Measurements from ENCODE around the gene PDE4B.

The PDE4B gene

GRCh38 chr1:66207484-66207883 is 414.8 kb downstream of the PDE4B start:
- DNase-seq = peak; percentile 14

GRCh38 chr1:66208632-66209031 is 415.9 kb downstream of the PDE4B start:
- no peak for DNase-seq

- peak; percentile 15 for DNase-seq
These were observed 418.0 kb downstream of the PDE4B start for GRCh38 chr1:66210635-66211244.

- DNase-seq = no peak
These were observed 418.8 kb downstream of the PDE4B start for GRCh38 chr1:66211521-66211920.

- DNase-seq = no peak
These were observed 420.8 kb downstream of the PDE4B start for GRCh38 chr1:66213491-66213890.

- DNase-seq = no peak
These were observed 422.2 kb downstream of the PDE4B start for GRCh38 chr1:66214901-66215300.

GRCh38 chr1:66217021-66217420 is 424.3 kb downstream of the PDE4B start:
- DNase-seq = no peak

GRCh38 chr1:66217561-66217960 is 424.9 kb downstream of the PDE4B start:
- DNase-seq = no peak

- no peak for DNase-seq
These were observed 427.8 kb downstream of the PDE4B start for GRCh38 chr1:66220477-66220876.

GRCh38 chr1:66223681-66224080 is 431.0 kb downstream of the PDE4B start:
- DNase-seq = no peak

GRCh38 chr1:66226985-66227384 is 434.3 kb downstream of the PDE4B start:
- no peak for DNase-seq

GRCh38 chr1:66227966-66228365 is 435.3 kb downstream of the PDE4B start:
- no peak for DNase-seq

GRCh38 chr1:66231217-66231616 is 438.5 kb downstream of the PDE4B start:
- no peak for DNase-seq

GRCh38 chr1:66231681-66232463 is 439.2 kb downstream of the PDE4B start:
- DNase-seq = no peak

GRCh38 chr1:66237042-66237441 is 444.3 kb downstream of the PDE4B start:
- no peak for DNase-seq

GRCh38 chr1:66237722-66238479 is 445.2 kb downstream of the PDE4B start:
- DNase-seq = no peak

GRCh38 chr1:66239834-66240233 is 447.1 kb downstream of the PDE4B start:
- DNase-seq = no peak

GRCh38 chr1:66240491-66241484 is 448.1 kb downstream of the PDE4B start:
- no peak for DNase-seq

- DNase-seq = peak; percentile 87
These were observed 450.2 kb downstream of the PDE4B start for GRCh38 chr1:66242646-66243547.

GRCh38 chr1:66243548-66244130 is 450.9 kb downstream of the PDE4B start:
- DNase-seq = no peak

GRCh38 chr1:66244429-66244828 is 451.7 kb downstream of the PDE4B start:
- no peak for DNase-seq
